ENCODE data around the gene TEX11.
"Not testable (repeated sequence)": the region's sequence is repeated elsewhere in the genome, so short reads cannot be mapped to it uniquely, and the experiment has no call there.

Gene TEX11

DNA sequence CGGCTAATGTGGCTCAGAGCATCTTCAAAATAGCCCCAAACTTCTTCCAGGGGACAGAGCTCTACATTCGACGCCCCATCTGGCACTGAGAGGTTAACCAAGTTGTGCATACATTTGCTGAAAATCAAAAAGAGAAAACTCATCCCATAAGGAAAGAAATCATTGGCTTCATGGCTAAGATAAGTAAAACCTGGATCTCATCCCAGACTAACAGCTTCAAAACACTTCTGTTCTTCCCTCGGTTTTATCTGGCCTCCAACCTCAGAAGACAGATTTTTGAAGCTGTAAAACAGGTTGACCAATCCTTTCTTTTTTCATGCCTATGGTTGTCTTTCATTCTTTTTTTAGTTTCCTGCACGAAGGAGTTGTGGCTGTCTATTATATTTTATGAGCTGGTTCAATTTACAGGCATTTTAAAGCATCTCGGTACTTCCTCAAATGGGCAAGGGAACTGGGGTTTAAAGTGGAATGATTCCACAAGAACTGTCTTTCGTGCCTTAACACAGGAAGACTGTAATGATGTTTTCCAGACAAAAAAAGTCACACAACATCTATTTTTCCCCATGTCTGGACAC lies 356.3 kb downstream of the TEX11 start:
- in situ Hi-C loops (cut with MboI; ENCODE audit: low pct_unique_long_range_greater_than_20kb, low sequenced_read_pairs, unreplicated experiment): no loop called here
- no peak for DNase-seq (ENCODE audit: low spot score)
- TF ChIP-seq, protein P1, sequence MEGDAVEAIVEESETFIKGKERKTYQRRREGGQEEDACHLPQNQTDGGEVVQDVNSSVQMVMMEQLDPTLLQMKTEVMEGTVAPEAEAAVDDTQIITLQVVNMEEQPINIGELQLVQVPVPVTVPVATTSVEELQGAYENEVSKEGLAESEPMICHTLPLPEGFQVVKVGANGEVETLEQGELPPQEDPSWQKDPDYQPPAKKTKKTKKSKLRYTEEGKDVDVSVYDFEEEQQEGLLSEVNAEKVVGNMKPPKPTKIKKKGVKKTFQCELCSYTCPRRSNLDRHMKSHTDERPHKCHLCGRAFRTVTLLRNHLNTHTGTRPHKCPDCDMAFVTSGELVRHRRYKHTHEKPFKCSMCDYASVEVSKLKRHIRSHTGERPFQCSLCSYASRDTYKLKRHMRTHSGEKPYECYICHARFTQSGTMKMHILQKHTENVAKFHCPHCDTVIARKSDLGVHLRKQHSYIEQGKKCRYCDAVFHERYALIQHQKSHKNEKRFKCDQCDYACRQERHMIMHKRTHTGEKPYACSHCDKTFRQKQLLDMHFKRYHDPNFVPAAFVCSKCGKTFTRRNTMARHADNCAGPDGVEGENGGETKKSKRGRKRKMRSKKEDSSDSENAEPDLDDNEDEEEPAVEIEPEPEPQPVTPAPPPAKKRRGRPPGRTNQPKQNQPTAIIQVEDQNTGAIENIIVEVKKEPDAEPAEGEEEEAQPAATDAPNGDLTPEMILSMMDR (IDR thresholded peaks at IDR 0.05; ENCODE audit: extremely low read depth, insufficient read depth, missing control alignments): no peak

DNA sequence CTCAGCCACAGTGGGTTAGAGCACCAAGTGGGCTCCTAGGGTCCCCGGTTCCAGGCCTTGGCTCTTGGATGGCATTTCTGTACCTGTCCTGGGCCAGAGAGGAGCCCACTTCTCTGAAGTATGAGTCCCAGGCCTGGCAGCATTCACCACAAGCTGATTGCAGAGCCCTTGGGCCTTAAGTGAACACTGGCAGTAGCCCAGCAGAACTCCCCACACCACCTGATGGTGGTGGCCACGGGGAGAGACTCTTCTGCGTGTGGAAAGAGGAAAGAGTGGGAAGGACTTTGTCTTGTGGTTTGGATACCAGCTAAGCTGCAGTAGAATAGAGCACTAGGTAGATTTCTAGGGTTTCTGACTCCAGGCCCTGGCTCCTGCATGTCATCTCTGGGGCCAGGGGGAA lies 359.1 kb downstream of the TEX11 start:
- no peak for DNase-seq (ENCODE audit: low spot score)
- in situ Hi-C loops (cut with MboI; ENCODE audit: low pct_unique_long_range_greater_than_20kb, low sequenced_read_pairs, unreplicated experiment): no loop called here
- TF ChIP-seq, protein P1 (IDR thresholded peaks at IDR 0.05; ENCODE audit: extremely low read depth, insufficient read depth, missing control alignments): no peak

DNA sequence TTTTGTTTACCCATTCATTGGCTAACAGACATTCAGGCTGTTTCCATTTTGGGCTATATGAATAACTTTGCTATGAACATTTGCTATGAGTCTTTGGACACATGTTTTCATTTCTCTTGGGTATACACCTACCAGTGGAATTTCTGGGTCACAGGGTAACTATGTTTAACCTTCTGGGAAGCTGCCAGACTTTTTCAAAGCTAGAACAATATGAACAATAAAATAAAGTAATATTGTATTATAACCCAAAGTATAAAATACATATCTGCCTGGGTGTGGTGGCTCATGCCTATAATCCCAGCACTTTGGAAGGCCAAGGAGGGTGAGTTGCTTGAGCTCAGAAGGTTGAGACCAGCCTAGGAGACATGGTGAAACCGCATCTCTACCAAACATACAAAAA lies 373.3 kb downstream of the TEX11 start:
- TF ChIP-seq, protein P1 (IDR thresholded peaks at IDR 0.05; ENCODE audit: extremely low read depth, insufficient read depth, missing control alignments): no peak
- in situ Hi-C loops (cut with MboI; ENCODE audit: low pct_unique_long_range_greater_than_20kb, low sequenced_read_pairs, unreplicated experiment): no loop called here
- no peak for DNase-seq (ENCODE audit: low spot score)

DNA sequence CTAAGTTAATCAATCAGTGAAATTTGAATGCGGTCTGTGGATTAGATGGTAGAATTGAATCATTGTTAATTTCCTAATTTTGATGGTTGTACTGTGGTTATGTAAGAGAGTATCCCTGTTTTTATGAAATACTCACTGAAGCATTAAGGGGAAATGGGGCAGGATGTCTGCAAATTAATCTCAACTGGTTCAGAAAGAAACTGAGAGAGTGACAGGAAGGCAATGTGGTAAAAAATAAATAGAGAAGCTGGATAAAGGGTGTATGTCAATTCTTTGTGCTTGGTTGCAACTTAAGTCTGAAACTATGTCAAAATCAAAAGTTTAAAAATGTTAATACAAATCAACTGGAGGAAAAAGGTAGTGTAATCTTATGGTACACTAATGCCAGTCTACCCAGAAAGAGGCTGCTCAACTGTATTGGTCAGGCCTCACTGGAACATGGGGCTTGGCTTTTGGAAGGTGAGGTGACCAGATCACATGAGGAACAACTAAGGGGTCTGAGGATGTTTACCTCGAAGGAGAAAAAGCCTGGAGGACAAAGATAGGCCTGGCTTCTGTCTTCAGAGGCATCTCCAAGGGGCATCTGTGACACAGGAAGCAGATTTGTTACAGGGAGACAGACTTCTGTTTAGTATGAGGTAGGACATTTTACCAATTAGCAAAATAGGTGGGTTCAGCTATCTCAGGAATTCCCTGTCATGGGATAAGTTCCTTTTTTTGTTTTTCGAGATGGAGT lies 380.7 kb downstream of the TEX11 start:
- TF ChIP-seq, protein P1 (IDR thresholded peaks at IDR 0.05; ENCODE audit: extremely low read depth, insufficient read depth, missing control alignments): no peak
- no peak for DNase-seq (ENCODE audit: low spot score)
- in situ Hi-C loops (cut with MboI; ENCODE audit: low pct_unique_long_range_greater_than_20kb, low sequenced_read_pairs, unreplicated experiment): no loop called here

DNA sequence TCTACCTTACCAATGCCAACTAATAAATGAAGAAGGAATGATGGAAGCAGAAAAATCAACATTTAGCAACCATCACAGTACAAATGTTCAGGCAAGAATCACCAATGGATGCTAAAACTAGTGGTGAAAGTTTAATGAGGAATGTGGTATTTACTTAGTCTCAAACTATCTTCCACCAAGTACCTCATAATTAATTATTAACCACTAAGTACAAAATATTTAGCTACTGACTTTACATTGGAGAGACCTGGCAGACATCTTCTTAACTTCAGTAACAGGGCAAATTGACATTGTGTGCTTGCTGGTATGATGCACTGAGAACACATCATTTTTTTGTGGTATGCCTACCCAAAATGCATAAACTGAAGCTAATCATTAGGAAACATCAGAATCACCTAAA lies 381.5 kb downstream of the TEX11 start:
- TF ChIP-seq, protein P1 (IDR thresholded peaks at IDR 0.05; ENCODE audit: extremely low read depth, insufficient read depth, missing control alignments): no peak
- in situ Hi-C loops (cut with MboI; ENCODE audit: low pct_unique_long_range_greater_than_20kb, low sequenced_read_pairs, unreplicated experiment): no loop called here
- no peak for DNase-seq (ENCODE audit: low spot score)

DNA sequence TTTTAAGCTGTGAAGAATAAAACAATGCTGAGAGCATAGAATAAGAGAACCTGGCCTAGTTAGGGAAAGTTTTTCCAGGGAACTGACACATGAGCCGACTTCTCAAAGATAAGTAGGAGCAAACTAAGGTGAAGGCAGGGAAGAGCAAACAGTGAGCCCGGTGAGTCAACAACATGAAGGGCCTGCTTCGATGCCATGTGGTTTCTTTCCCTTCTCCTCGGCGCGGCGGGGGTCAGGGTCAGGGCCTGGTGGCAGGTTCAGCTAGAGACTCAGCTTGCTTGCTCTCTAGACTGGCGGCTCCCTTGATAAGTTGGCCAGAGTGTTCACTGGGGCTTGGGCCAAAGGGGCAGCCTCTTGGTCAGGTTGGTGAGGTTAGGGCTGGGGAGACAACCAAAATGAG lies 382.8 kb downstream of the TEX11 start:
- no peak for DNase-seq (ENCODE audit: low spot score)
- TF ChIP-seq, protein P1 (IDR thresholded peaks at IDR 0.05; ENCODE audit: extremely low read depth, insufficient read depth, missing control alignments): no peak
- in situ Hi-C loops (cut with MboI; ENCODE audit: low pct_unique_long_range_greater_than_20kb, low sequenced_read_pairs, unreplicated experiment): no loop called here

DNA sequence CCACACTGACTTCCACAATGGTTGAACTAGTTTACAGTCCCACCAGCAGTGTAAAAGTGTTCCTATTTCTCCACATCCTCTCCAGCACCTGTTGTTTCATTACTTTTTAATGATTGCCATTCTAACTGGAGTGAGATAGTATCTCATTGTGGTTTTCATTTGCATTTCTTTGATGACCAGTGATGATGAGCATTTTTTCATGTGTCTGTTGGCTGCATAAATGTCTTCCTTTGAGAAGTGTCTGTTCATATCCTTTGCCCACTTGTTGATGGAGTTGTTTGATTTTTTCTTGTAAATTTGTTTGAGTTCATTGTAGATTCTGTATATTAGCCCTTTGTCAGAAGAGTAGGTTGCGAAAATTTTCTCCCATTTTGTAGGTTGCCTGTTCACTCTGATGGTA lies 392.8 kb downstream of the TEX11 start:
- DNase-seq (ENCODE audit: low spot score); in situ Hi-C loops (cut with MboI; ENCODE audit: low pct_unique_long_range_greater_than_20kb, low sequenced_read_pairs, unreplicated experiment): not testable (repeated sequence)

DNA sequence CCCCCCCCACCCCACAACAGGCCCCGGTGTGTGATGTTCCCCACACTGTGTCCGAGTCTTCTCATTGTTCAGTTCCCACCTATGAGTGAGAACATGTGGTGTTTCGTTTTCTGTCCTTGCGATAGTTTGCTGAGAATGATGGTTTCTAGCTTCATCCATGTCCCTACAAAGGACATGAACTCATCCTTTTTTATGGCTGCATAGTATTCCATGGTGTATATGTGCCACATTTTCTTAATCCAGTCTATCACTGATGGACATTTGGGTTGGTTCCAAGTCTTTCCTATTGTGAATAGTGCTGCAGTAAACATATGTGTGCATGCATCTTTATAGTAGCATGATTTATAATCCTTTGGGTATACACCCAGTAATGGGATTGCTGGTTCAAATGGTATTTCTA lies 393.2 kb downstream of the TEX11 start:
- in situ Hi-C loops (cut with MboI; ENCODE audit: low pct_unique_long_range_greater_than_20kb, low sequenced_read_pairs, unreplicated experiment); DNase-seq (ENCODE audit: low spot score): not testable (repeated sequence)

All from GM13977 (cell line).